ENCODE measurements around the gene POLE.
A peak's percentile ranks its signal among the peaks of the same experiment; 100 is the strongest.

POLE gene

GRCh38 chr12:132618683-132619043 is 68.5 kb downstream of the POLE start, which contains the start of gene P2RX2:
Gene P2RX2 (plus strand): TSS chr12:132618776. CDS start chr12:132618817, 41 bp downstream.
- no peaks in the 10 kb centered on the region; the same call in 1 of the 2 replicates for H3K9me3 ChIP-seq (ENCODE audit: low read depth, low read length)
- no peak for TF ChIP-seq POLR2AphosphoS5 (IDR thresholded peaks at IDR 0.05; ENCODE audit: borderline replicate concordance, low read depth, low read length)
- TF ChIP-seq EZH2 (IDR thresholded peaks at IDR 0.05): no peak
- TF ChIP-seq FOXP2 (optimal IDR thresholded peaks at IDR 0.05; ENCODE audit: control extremely low read depth, extremely low read length, insufficient read depth): no peak
- H3K36me3 ChIP-seq (ENCODE audit: insufficient read depth, low read length): peaks cover under 1% of the 10 kb centered on the region; the same call in 1 of the 2 replicates
- DNase-seq (ENCODE audit: low read depth, low spot score): no peak
- H3K27ac ChIP-seq: no peak within 1 kb of the TSS
- peak within 1 kb of the TSS; percentile 68 for H3K4me3 ChIP-seq
- H3K9ac ChIP-seq (ENCODE audit: insufficient read length): no peak within 1 kb of the TSS

GRCh38 chr12:132617822-132618682 is 69.1 kb downstream of the POLE start:
- no peak overlapping the region for H3K27ac ChIP-seq
- no peak overlapping the region for H3K9ac ChIP-seq (ENCODE audit: insufficient read length)
- no peak for DNase-seq (ENCODE audit: low read depth, low spot score)
- H3K9me3 ChIP-seq (ENCODE audit: low read depth, low read length): no peaks in the 10 kb centered on the region; the same call in 1 of the 2 replicates
- H3K36me3 ChIP-seq (ENCODE audit: insufficient read depth, low read length): no peaks in the 10 kb centered on the region
- TF ChIP-seq FOXP2 (optimal IDR thresholded peaks at IDR 0.05; ENCODE audit: control extremely low read depth, extremely low read length, insufficient read depth) (no peak), POLR2AphosphoS5 (IDR thresholded peaks at IDR 0.05; ENCODE audit: borderline replicate concordance, low read depth, low read length) (no peak), EZH2 (IDR thresholded peaks at IDR 0.05) (no peak)
- H3K4me3 ChIP-seq: peak overlapping the region; percentile 68

GRCh38 chr12:132617135-132617701 is 69.9 kb downstream of the POLE start:
- Histone ChIP-seq H3K4me3 (no peak overlapping the region), H3K27ac (no peak overlapping the region), H3K9me3 (ENCODE audit: low read depth, low read length) (no peaks in the 10 kb centered on the region; the same call in 1 of the 2 replicates), H3K9ac (ENCODE audit: insufficient read length) (no peak overlapping the region), H3K36me3 (ENCODE audit: insufficient read depth, low read length) (no peaks in the 10 kb centered on the region)
- TF ChIP-seq FOXP2 (optimal IDR thresholded peaks at IDR 0.05; ENCODE audit: control extremely low read depth, extremely low read length, insufficient read depth): no peak
- TF ChIP-seq POLR2AphosphoS5 (IDR thresholded peaks at IDR 0.05; ENCODE audit: borderline replicate concordance, low read depth, low read length): no peak
- TF ChIP-seq EZH2 (IDR thresholded peaks at IDR 0.05): no peak
- DNase-seq (ENCODE audit: low read depth, low spot score): no peak

- DNase-seq (ENCODE audit: low read depth, low spot score): no peak
- Histone ChIP-seq H3K4me3 (no peak overlapping the region), H3K36me3 (ENCODE audit: insufficient read depth, low read length) (no peaks in the 10 kb centered on the region), H3K9ac (ENCODE audit: insufficient read length) (no peak overlapping the region), H3K27ac (no peak overlapping the region), H3K9me3 (ENCODE audit: low read depth, low read length) (no peaks in the 10 kb centered on the region; the same call in 1 of the 2 replicates)
- no peak for TF ChIP-seq FOXP2 (optimal IDR thresholded peaks at IDR 0.05; ENCODE audit: control extremely low read depth, extremely low read length, insufficient read depth)
- TF ChIP-seq EZH2 (IDR thresholded peaks at IDR 0.05): no peak
- TF ChIP-seq POLR2AphosphoS5 (IDR thresholded peaks at IDR 0.05; ENCODE audit: borderline replicate concordance, low read depth, low read length): no peak
These were observed 71.5 kb downstream of the POLE start for GRCh38 chr12:132615579-132616038.

GRCh38 chr12:132614861-132615578 is 72.1 kb downstream of the POLE start:
- Histone ChIP-seq H3K4me3 (no peak overlapping the region), H3K9me3 (ENCODE audit: low read depth, low read length) (no peaks in the 10 kb centered on the region; the same call in 1 of the 2 replicates), H3K9ac (ENCODE audit: insufficient read length) (no peak overlapping the region), H3K27ac (no peak overlapping the region), H3K36me3 (ENCODE audit: insufficient read depth, low read length) (no peaks in the 10 kb centered on the region)
- DNase-seq (ENCODE audit: low read depth, low spot score): peak; percentile 40
- no peak for TF ChIP-seq POLR2AphosphoS5 (IDR thresholded peaks at IDR 0.05; ENCODE audit: borderline replicate concordance, low read depth, low read length)
- no peak for TF ChIP-seq EZH2 (IDR thresholded peaks at IDR 0.05)
- no peak for TF ChIP-seq FOXP2 (optimal IDR thresholded peaks at IDR 0.05; ENCODE audit: control extremely low read depth, extremely low read length, insufficient read depth)

GRCh38 chr12:132614029-132614428 is 73.1 kb downstream of the POLE start:
- H3K27ac ChIP-seq: no peak overlapping the region
- no peak for DNase-seq (ENCODE audit: low read depth, low spot score)
- no peaks in the 10 kb centered on the region for H3K36me3 ChIP-seq (ENCODE audit: insufficient read depth, low read length)
- H3K9me3 ChIP-seq (ENCODE audit: low read depth, low read length): no peaks in the 10 kb centered on the region; the same call in 1 of the 2 replicates
- TF ChIP-seq EZH2 (IDR thresholded peaks at IDR 0.05) (no peak), POLR2AphosphoS5 (IDR thresholded peaks at IDR 0.05; ENCODE audit: borderline replicate concordance, low read depth, low read length) (no peak), FOXP2 (optimal IDR thresholded peaks at IDR 0.05; ENCODE audit: control extremely low read depth, extremely low read length, insufficient read depth) (no peak)
- no peak overlapping the region for H3K4me3 ChIP-seq
- no peak overlapping the region for H3K9ac ChIP-seq (ENCODE audit: insufficient read length)

- DNase-seq (ENCODE audit: low read depth, low spot score): no peak
- Histone ChIP-seq H3K27ac (no peak overlapping the region), H3K36me3 (ENCODE audit: insufficient read depth, low read length) (no peaks in the 10 kb centered on the region), H3K9ac (ENCODE audit: insufficient read length) (no peak overlapping the region), H3K4me3 (no peak overlapping the region), H3K9me3 (ENCODE audit: low read depth, low read length) (no peaks in the 10 kb centered on the region)
- TF ChIP-seq POLR2AphosphoS5 (IDR thresholded peaks at IDR 0.05; ENCODE audit: borderline replicate concordance, low read depth, low read length): no peak
- TF ChIP-seq FOXP2 (optimal IDR thresholded peaks at IDR 0.05; ENCODE audit: control extremely low read depth, extremely low read length, insufficient read depth): no peak
- no peak for TF ChIP-seq EZH2 (IDR thresholded peaks at IDR 0.05)
These were observed 75.5 kb downstream of the POLE start for GRCh38 chr12:132611620-132612019.

Measured in SK-N-MC (cell line).